ENCODE results near the gene NID2.

Gene NID2

GRCh38 chr14:52079239-52079959 is 10.5 kb upstream of the NID2 start:
- DNase-seq (ENCODE audit: low read depth, low spot score): no peak

DNA sequence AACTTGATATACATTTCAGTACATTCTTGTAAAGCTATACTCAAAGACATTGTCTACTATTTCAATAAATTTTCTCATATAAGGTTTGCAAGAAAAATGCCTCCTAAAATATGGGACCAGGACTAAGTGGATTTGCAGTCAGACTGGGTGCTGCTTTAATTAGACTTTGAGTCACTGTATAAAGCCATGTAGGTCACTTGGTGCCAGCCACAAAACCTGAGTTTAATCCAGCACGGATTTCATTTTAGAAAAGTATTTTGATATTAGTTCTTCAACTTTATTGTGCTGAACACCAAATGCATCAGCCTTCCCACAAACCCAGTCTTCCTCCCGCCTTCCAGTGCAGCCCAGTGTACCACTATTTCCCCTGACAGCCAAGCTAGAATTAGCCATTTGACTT is 9.9 kb upstream of the NID2 start:
- no peak for DNase-seq (ENCODE audit: low read depth, low spot score)

GRCh38 chr14:52078095-52078531 is 9.3 kb upstream of the NID2 start:
- DNase-seq (ENCODE audit: low read depth, low spot score): no peak

DNA sequence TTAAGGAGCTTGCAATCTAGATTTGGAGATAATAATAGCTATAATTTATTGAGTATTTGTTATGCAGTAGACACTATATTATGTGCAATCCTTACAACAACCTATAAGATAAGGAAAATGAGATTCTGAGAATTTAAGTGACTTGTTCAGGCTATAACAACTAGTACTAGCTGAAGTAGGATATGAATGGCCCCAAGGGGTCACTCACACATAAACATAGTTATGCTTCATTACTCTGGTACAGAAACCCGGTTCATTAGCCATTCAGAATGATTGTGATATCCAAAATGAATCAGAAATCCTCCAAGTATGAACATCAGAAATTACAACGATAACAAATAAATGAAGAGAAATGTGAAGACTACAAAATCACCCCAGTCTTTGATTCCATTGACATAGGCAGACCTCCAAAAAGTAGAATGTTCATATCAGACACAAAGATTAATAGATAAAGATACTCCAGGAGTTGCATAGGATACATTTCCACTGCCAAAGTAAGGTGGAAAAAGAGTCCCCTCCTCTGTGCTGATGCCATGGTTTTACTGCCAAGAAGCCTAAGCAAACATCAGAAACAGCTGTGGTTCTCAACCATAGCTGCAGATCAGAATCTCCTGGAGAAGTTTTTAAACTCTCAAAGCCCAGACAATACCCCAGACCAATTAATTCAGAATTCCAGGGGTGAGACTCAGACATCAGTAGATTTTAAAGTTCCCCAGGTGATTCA is 8.6 kb upstream of the NID2 start:
- DNase-seq (ENCODE audit: low read depth, low spot score): no peak

DNA sequence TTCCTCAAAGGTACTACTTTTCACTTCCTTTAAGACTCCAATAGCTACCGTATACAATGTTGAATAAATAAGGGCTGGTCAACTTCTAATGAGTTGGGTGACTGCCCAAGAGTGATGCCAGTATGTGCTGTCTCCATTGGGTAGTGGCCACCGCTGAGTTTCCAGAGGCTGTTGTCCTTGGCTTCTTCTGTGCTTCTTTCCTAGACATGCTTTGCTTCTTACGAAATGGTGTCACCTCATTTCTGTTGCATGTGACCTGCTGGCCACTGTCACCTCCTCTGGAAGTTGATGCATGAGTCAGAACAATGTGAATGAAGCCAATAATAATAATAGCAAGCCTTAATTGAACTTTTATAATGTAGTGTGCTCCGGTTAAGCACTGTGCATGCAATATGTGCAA is 7.5 kb upstream of the NID2 start:
- no peak for DNase-seq (ENCODE audit: low read depth, low spot score)

DNA sequence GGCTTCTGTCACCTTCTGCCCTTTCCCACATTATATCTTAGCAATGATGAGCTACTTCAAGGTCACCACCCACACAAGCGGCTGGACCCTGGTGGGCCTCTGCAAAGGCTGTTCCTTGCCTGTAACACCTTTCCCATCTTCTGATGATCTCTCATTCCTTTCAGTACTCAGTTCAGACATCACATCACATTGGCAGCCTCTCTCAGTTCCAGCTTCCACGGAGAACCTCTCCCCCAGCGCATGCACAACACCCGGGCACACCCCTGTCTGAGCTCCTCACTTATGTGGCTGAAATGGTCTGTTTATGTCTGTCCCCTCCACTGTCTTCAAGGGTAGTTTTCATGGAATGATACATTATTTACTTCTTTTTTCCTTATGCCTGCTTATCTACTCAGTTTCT is 6.5 kb upstream of the NID2 start:
- no peak for DNase-seq (ENCODE audit: low read depth, low spot score)

DNA sequence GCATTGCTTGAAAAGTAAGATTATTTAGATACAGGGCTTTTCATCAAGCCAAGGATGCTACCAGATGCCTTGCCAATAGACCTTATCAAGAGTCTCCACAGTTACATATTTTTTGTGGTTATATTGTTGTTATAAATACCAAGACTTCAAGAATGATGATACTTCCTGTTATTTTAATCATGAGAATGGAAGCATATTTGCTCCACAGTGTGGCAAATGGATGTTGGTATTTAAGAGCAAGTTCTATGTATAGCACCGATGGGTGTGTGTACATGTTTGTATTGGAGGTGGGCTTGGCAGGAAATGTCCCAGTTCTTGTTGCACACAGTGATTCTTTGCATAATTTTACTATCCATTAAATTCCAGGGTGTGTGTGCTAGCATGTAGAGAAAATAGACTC is 4.4 kb upstream of the NID2 start:
- DNase-seq (ENCODE audit: low read depth, low spot score): no peak

DNA sequence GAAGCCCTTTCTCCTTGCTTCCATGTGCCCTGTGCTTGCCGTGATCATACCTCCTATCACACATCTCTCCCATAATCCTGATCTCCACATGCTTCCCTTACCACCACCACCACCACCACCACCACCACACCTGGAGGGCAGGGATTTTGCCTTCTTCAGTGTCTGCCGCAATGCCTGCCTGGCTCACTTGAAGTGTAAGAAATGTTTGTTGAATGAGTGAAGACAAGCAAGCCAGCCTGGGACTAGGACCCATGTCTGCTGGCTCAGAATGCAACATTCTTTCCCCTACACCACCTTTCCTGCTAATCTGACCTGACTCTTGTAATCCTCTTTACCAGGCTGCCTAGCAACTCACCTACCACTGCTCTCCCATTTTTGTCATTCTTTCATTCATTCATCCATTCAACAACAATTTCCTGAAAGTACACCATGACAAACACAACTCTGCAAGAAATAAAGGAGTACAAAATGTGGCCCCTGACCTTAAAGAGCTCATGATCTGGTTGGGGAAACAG is 3.5 kb upstream of the NID2 start:
- no peak for DNase-seq (ENCODE audit: low read depth, low spot score)

GRCh38 chr14:52071675-52072074 is 2.8 kb upstream of the NID2 start:
- no peak for DNase-seq (ENCODE audit: low read depth, low spot score)

GRCh38 chr14:52070051-52070431 is 1.2 kb upstream of the NID2 start:
- no peak for DNase-seq (ENCODE audit: low read depth, low spot score)

- DNase-seq (ENCODE audit: low read depth, low spot score): no peak
These were observed 620 bp upstream of the NID2 start for GRCh38 chr14:52069307-52070050.

DNA sequence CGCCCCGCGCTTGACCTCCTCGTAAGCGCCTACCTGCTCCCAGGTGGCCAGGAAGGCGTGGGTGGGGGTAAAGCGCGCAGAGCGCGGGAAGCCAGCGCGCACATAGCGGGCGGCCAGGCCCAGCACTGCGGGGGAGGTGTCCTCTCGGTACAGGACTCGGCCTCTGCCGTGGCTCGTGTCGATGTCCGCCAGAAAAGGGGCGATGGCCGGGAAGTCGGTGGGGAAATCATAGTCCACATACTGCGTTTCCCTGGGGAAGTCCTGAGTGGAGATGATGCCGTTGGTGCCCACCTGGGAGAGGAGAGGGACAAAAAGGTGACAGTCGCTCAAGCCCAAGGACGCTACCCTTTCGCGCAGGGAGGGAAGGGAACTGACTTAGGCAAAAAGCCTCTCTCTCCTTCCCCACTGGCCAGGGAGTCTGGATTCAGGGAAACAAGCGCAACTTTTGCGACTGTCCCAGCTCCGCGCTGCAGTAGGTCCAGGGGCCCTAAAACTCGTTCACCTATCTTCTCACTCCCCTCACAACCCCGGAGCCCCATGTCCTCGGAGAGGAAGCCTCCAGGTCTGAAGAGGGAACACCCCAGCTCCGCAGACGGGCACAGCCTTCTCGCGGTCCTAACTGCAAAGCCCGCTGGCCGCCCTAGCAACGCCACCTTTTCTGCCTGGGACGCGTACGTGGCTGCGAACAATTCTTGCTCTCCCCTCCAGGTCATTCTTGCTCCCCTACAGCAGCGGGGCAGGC is 815 bp downstream of the NID2 start:
- no peak for DNase-seq (ENCODE audit: low read depth, low spot score)

- no peak for DNase-seq (ENCODE audit: low read depth, low spot score)
These were observed 4.7 kb downstream of the NID2 start for GRCh38 chr14:52064174-52064573.

DNA sequence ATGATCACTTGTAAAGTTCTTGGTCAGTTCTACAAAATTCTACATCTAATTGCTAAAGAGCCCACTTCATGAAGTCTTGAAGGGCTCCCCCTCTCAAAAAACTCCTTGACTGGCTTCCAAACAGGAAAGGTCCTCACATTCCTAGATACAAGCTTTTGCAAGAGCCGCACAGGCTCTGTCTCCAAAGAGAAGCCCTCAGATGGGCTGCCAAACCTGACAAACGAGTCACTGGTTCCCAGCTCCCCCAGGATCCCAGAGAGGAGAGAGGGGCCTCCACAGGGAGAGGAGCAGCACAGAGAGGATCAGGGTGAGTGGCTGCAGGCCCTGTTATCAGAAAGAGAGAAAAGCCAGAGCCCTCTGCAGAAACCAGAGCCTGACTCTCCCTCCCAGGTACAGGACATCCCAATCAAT is 5.8 kb downstream of the NID2 start:
- no peak for DNase-seq (ENCODE audit: low read depth, low spot score)

GRCh38 chr14:52061890-52062289 is 7.0 kb downstream of the NID2 start:
- DNase-seq (ENCODE audit: low read depth, low spot score): no peak

DNA sequence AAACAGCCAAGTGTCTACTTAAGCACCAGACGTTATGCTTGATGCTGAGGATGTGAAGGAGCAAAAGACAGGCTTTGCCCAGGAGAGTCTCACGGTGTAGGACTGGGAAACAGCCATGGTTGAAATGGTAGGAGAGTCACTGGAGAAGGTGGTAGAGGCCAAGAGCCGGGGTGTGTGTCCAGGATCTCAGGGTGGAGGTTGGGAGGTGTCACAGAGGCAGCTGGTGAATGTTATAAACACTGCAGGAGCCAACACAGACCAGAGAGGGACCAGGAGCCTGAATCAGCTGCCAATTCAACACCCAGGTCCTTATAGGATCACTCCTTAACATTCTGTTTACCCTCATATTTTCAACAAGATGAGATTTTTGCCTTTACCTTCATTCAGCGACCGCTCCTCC is 7.5 kb downstream of the NID2 start:
- DNase-seq (ENCODE audit: low read depth, low spot score): no peak

DNA sequence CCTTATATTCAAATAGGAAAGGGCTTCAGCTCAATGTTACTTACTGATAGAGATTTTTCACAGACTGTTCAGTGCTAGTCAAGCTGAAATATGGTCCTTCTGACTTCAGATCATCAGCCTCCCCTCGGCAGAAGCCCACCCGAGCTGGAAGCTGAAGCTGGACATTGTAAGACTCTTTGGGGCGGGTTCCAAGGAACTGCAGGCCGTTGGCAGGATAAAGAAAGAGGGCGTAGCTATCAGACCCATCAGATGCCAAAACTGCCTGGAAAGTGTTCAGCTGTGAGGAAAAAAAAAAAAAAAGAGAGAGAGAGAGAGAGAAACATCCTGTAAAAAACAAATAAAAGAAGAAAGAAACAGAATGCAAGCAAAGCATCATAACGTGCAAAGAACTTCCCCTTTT is 8.8 kb downstream of the NID2 start:
- no peak for DNase-seq (ENCODE audit: low read depth, low spot score)

DNA sequence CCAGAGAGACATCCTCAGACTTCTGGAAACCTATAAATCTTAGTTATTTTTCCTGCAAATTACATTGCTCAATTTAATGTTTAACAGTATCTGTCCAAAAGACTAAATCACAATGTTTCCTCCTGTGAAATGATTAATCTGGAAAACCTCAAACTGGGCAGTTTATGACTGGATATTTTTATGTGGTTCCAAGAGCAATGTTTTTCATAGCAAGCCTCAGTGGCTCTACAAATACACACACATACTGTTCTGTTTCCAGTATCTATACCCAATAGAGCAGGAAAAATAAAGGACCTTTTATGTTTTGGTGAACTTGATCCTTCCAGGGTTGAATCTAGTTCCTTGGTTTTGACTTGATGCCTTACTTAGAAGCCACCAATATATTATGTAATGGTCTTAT is 9.2 kb downstream of the NID2 start:
- no peak for DNase-seq (ENCODE audit: low read depth, low spot score)

DNA sequence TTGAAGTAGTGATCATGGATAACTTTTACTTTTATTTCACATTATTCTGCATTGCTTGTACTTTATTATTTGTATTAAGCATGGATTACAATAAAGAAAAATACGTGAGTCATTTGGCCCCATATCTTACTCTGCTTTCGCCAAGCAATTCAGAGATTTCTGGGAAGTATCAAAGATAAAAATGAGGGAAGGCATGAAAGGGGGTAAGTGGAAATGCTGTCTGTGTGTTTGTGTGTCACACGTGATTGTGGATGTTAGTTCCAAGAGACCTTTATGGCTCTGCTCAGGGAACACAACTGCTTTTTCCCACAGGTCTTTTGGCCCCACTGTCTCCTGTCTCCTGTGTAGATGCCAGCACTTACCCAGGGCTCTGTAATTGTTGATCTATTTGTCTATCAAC is 10.5 kb downstream of the NID2 start:
- no peak for DNase-seq (ENCODE audit: low read depth, low spot score)

GRCh38 chr14:52055167-52055566 is 13.7 kb downstream of the NID2 start:
- DNase-seq (ENCODE audit: low read depth, low spot score): no peak

GRCh38 chr14:52054678-52055077 is 14.2 kb downstream of the NID2 start:
- no peak for DNase-seq (ENCODE audit: low read depth, low spot score)

DNA sequence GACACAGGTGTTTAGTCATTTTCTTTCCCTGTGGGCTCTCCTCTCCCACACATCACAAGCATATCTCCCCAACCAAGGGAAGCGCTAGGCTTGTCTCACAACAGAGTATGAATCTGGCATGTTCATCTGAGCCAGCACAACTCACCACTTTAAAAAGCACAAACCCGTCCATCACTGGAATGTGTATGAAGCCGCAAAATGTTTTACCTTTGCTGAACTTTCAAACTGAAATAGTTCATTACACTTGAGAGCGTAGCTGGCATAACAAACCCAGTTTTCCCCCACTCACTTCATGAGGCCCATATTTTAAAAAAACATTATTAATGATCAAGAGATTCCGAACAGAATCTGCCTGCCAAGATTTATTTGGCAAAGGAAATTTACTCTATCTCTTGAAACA is 15.8 kb downstream of the NID2 start:
- DNase-seq (ENCODE audit: low read depth, low spot score): no peak

Measured in iPS DF 19.7 (cell line).